ENCODE results near the gene CHCHD5. TPM values are rescaled to one million over a fixed set of nuclear protein-coding genes. Genes with fewer than 3 reads are reported as not detected.

CHCHD5 gene
- total and polyA plus RNA-seq, 10 of the 15 experiments (the other 5 are each of a cell fraction or from before 2014, with no cell fraction given): 16.4 to 118 (median 45.2) TPM

DNA sequence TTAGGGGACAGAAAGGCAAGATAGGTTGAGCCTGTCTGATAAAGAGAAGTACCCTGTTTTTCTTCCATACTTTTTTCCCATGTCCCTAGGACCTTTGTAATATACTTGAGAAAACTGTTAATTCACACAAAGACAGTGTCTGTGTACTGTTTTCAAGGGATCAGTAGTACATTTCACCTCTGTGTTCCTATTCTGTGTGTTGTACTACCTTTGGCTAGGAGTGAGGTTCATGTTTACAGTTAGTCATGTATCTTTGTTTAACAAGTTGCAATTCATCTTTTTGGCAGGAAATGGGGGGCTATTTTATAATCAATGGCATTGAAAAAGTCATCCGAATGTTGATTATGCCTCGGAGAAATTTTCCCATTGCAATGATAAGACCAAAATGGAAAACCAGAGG, 35.4 kb upstream of the CHCHD5 start:
- in situ Hi-C loops (cut with MboI): no loop called here
- no peaks in the 10 kb centered on the region for H4K20me1 ChIP-seq (ENCODE audit: control insufficient read depth, insufficient read depth)
- FAIRE-seq (no peak), DNase-seq (ENCODE audit: low read depth, low spot score) (no peak), ATAC-seq (no peak)
- H3K4me2 ChIP-seq (ENCODE audit: control insufficient read depth, insufficient read depth): no peak overlapping the region
- no peaks in the 10 kb centered on the region for H3K27me3 ChIP-seq (replicated peaks in 1 of 2; ENCODE audit: control insufficient read depth in 2 of 2, insufficient read depth in 2 of 2, low read length in 1 of 2)
- intact Hi-C loops (cut with micrococcal nuclease; ENCODE audit: unreplicated experiment): no loop called here
- ChIA-PET SMC1A (ENCODE audit: uncharacterized antibody, unreplicated experiment) (interaction anchor here (1.6 kb wide), 1 partner anchor 35 kb away, joined by 4 read pairs; no protein-coding TSS in a partner anchor), CTCF (no interaction called here), RAD21 (ENCODE audit: unreplicated experiment) (no interaction called here), POLR2A (no interaction called here)
- H3K36me3 ChIP-seq (ENCODE audit: control insufficient read depth in 2 of 2, insufficient read depth in 2 of 2, low read length in 1 of 2): peaks cover 7 to 25% of the 10 kb centered on the region in 2 experiments
- no peak overlapping the region for H2AFZ ChIP-seq (ENCODE audit: control insufficient read depth, low read depth, low read length)
- no peak overlapping the region for H3K9ac ChIP-seq (ENCODE audit: control insufficient read depth, insufficient read depth, low read length)
- peaks cover 25% of the 10 kb centered on the region for H3K79me2 ChIP-seq (ENCODE audit: control insufficient read depth, insufficient read depth, low read length)
- H3K27ac ChIP-seq (ENCODE audit: control insufficient read depth, insufficient read depth): no peak overlapping the region
- H3K9me3 ChIP-seq (replicated peaks; ENCODE audit: control insufficient read depth, insufficient read depth, low read length): no peaks in the 10 kb centered on the region
- H3K4me3 ChIP-seq: no peak overlapping the region
- no TSS peak for BruUV-seq (replicated peaks)
- no peaks in the 10 kb centered on the region for H3K4me1 ChIP-seq (ENCODE audit: control insufficient read depth, insufficient read depth, low read length)
- 100% methylated on average over 2 of the region's 2 CpGs for WGBS (ENCODE audit: insufficient coverage, insufficient replicate concordance, low lambda C conversion rate, missing lambda C conversion rate)
- TF ChIP-seq NR2C1 (IDR thresholded peaks at IDR 0.05) (no peak), NBN (IDR thresholded peaks at IDR 0.05) (no peak), USF1 (IDR thresholded peaks at IDR 0.05; ENCODE audit: borderline replicate concordance, extremely low read length, insufficient read depth, low read depth, low read length) (no peak), ZBTB33 (IDR thresholded peaks at IDR 0.05) (no peak), TCF7 (IDR thresholded peaks at IDR 0.05; ENCODE audit: borderline replicate concordance) (no peak), SIN3A (IDR thresholded peaks at IDR 0.05; ENCODE audit: low read depth, low read length) (no peak), ZBED1 (IDR thresholded peaks at IDR 0.05; ENCODE audit: borderline replicate concordance) (no peak), MLLT1 (IDR thresholded peaks at IDR 0.05) (no peak), ATF3 (IDR thresholded peaks at IDR 0.05; ENCODE audit: borderline replicate concordance, extremely low read depth, low read depth, low read length) (no peak), MEF2B (IDR thresholded peaks at IDR 0.05; ENCODE audit: partially characterized antibody, poor library complexity, severe bottlenecking) (no peak)
- TF ChIP-seq, protein P1, sequence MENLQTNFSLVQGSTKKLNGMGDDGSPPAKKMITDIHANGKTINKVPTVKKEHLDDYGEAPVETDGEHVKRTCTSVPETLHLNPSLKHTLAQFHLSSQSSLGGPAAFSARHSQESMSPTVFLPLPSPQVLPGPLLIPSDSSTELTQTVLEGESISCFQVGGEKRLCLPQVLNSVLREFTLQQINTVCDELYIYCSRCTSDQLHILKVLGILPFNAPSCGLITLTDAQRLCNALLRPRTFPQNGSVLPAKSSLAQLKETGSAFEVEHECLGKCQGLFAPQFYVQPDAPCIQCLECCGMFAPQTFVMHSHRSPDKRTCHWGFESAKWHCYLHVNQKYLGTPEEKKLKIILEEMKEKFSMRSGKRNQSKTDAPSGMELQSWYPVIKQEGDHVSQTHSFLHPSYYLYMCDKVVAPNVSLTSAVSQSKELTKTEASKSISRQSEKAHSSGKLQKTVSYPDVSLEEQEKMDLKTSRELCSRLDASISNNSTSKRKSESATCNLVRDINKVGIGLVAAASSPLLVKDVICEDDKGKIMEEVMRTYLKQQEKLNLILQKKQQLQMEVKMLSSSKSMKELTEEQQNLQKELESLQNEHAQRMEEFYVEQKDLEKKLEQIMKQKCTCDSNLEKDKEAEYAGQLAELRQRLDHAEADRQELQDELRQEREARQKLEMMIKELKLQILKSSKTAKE (IDR thresholded peaks at IDR 0.05; ENCODE audit: low read depth, poor library complexity, severe bottlenecking): no peak
